Bladder microvascular endothelial cell (primary cell): ENCODE measurements around the gene TBX19. TPM values are rescaled to one million over a fixed set of nuclear protein-coding genes. Genes with fewer than 3 reads are reported as not detected.

ENCODE experiments used
- total RNA-seq: library from RNA; depleted of rRNA; stranded (reverse); fragments of >200 nt; gene quantifications from 2 replicates; pipeline ENCODE4 v1.2.3, GENCODE V29; 2014

Gene TBX19
- 0.16 and 0.94 TPM in 2 replicates for total RNA-seq

GRCh38 chr1:168280296-168280927 is at the start of gene TBX19:
Gene TBX19 (plus strand): TSS chr1:168280877. CDS start chr1:168281091, 214 bp downstream.

Other genes with a start within 250 kb of the TBX19 start
- gene GPR161, start 143.9 kb upstream of the TBX19 start, total RNA-seq: 11.2 and 32.2 TPM in 2 replicates
- 24.6 and 46.5 TPM in 2 replicates for gene TIPRL, start 101.9 kb upstream of the TBX19 start, total RNA-seq
- gene SFT2D2, start 54.9 kb upstream of the TBX19 start, total RNA-seq: 20.1 and 64.1 TPM in 2 replicates